GM18868 (cell line): ENCODE data around the gene SEMA6B.

Experiments used
- ATAC-seq: cut with Tn5 transposase; IDR thresholded peaks from one replicate; pipeline ENCODE4 v1.9.1; 2021; ENCODE audit warnings: mild to moderate bottlenecking, moderate library complexity; ENCODE audit not compliant: unreplicated experiment

SEMA6B gene

DNA sequence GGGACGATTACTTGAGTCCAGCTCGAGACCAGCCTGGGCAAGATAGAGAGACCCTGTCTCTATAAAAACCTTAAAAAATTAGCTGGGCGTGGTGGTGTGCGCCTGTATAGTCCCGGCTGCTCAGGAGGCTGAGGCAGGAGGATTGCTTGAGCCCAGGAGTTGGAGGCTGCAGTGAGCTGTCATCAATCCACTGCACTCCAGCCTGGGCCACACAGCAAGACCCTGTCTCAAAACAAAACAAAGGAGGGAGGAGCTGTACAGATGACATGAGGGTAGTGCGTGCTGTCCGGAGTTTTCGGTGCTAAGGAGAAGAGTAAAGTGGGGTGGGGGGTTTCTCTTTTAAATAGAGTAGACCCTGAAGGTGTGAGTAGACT, 64.8 kb downstream of the SEMA6B start:
- ATAC-seq, result no peak

GRCh38 chr19:4493929-4494690, 65.4 kb downstream of the SEMA6B start:
- no peak for ATAC-seq

GRCh38 chr19:4493104-4493928, 66.2 kb downstream of the SEMA6B start:
- ATAC-seq, result no peak
